Measurements from ENCODE around the gene GMIP. TPM values are rescaled to one million over a fixed set of nuclear protein-coding genes. Genes with fewer than 3 reads are reported as not detected.
A peak's percentile ranks its signal among the peaks of the same experiment; 100 is the strongest.

Gene GMIP
- total RNA-seq, 1 donor from 2014 or later: 21.3 TPM

- no peak for DNase-seq (ENCODE audit: low spot score)
Observed at GRCh38 chr19:19637186-19637522, 6.3 kb downstream of the GMIP start.

GRCh38 chr19:19636573-19637185 lies 6.8 kb downstream of the GMIP start:
- no peak for DNase-seq (ENCODE audit: low spot score)

- no peak for DNase-seq (ENCODE audit: low spot score)
Observed at GRCh38 chr19:19635313-19635702, 8.1 kb downstream of the GMIP start.

- no peak for DNase-seq (ENCODE audit: low spot score)
Observed at GRCh38 chr19:19634516-19635312, 8.7 kb downstream of the GMIP start.

- DNase-seq (ENCODE audit: low spot score): no peak
Observed at GRCh38 chr19:19633711-19634515, 9.5 kb downstream of the GMIP start.

GRCh38 chr19:19632661-19633060 lies 10.8 kb downstream of the GMIP start:
- no peak for DNase-seq (ENCODE audit: low spot score)

GRCh38 chr19:19631346-19631745 lies 12.1 kb downstream of the GMIP start:
- DNase-seq (ENCODE audit: low spot score): no peak

- no peak for DNase-seq (ENCODE audit: low spot score)
Observed at GRCh38 chr19:19630426-19630825, 13.0 kb downstream of the GMIP start.

GRCh38 chr19:19630062-19630414 lies 13.4 kb downstream of the GMIP start:
- no peak for DNase-seq (ENCODE audit: low spot score)

- no peak for DNase-seq (ENCODE audit: low spot score)
Observed at GRCh38 chr19:19628501-19629134, 14.8 kb downstream of the GMIP start.

GRCh38 chr19:19627621-19628500 lies 15.6 kb downstream of the GMIP start, which contains the start of gene LPAR2:
LPAR2 (minus strand) TSS chr19:19628220; CDS start chr19:19627275, 945 bp downstream.
- no peak for DNase-seq (ENCODE audit: low spot score)

- no peak for DNase-seq (ENCODE audit: low spot score)
Observed at GRCh38 chr19:19626516-19627472, 16.7 kb downstream of the GMIP start.

- DNase-seq (ENCODE audit: low spot score): no peak
Observed at GRCh38 chr19:19624032-19624570, 19.4 kb downstream of the GMIP start.

GRCh38 chr19:19623383-19623782 lies 20.1 kb downstream of the GMIP start:
- no peak for DNase-seq (ENCODE audit: low spot score)

- no peak for DNase-seq (ENCODE audit: low spot score)
Observed at GRCh38 chr19:19619849-19620210, 23.6 kb downstream of the GMIP start.

- no peak for DNase-seq (ENCODE audit: low spot score)
Observed at GRCh38 chr19:19619181-19619848, 24.1 kb downstream of the GMIP start.

- peak; percentile 97 for DNase-seq (ENCODE audit: low spot score)
Observed at GRCh38 chr19:19618219-19619051, 25.0 kb downstream of the GMIP start, which contains the start of gene PBX4. PBX4 (minus strand) TSS chr19:19618687; CDS start chr19:19618629, 58 bp downstream.

GRCh38 chr19:19615086-19615485 lies 28.4 kb downstream of the GMIP start:
- DNase-seq (ENCODE audit: low spot score): no peak
